GM11168 (cell line): ENCODE measurements around the gene SRP14.
"Not testable (repeated sequence)": the region's sequence is repeated elsewhere in the genome, so short reads cannot be mapped to it uniquely, and the experiment has no call there.

Experiments
- in situ Hi-C: fragments of 300-500 bp; cut with MboI; formaldehyde crosslinking; loops from one replicate; pipeline ENCODE4 v1.12.0; 2022; ENCODE audit warnings: low sequenced_read_pairs; ENCODE audit not compliant: unreplicated experiment

The SRP14 gene, protein sequence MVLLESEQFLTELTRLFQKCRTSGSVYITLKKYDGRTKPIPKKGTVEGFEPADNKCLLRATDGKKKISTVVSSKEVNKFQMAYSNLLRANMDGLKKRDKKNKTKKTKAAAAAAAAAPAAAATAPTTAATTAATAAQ

DNA sequence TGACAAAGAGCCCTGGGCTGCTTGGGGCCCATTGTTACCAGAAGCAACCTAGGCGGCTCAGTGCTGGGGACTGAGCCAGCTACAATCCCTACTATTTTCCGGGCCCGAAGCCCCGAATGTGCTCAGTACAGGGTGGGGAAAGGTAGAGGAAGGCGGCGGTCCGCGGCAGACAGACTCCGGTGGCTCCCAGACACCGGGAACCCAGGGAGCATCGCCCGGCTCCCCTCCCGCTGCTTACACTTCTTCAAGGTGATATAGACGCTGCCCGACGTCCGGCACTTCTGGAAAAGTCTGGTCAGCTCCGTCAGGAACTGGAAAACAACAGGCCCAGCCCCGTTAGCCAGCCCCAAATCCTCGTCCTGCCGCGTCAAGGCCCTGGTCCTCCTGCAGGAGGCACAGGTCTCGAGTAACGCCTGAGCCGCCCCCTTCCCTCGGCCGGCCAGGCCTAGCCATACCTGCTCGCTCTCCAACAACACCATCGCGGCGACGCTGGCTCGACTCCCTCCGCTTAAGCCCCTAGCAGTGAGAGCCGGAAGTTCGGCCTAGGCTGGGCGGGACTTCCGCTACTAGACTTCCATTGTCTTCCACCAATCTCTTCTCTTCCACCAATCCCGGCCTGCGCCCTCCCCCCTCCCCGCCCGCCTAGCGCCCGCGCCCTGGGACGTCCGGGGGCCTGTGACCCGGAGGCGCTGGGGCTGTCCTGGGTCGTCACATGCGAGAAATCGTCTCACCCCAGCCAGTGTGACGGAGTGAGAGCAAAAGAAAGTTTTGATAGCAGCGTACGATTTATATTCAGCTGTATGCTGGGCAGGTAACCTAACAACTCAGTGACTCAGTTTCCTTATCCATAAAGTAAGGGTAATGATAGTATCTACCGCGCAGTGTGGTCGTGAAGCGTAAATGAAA, at the start of gene SRP14:
Gene SRP14, minus strand, starts transcription at position 544 of the 906 bp plus-strand sequence. Its CDS starts 65 bp downstream, at position 479.
- in situ Hi-C loops: no loop called here

DNA sequence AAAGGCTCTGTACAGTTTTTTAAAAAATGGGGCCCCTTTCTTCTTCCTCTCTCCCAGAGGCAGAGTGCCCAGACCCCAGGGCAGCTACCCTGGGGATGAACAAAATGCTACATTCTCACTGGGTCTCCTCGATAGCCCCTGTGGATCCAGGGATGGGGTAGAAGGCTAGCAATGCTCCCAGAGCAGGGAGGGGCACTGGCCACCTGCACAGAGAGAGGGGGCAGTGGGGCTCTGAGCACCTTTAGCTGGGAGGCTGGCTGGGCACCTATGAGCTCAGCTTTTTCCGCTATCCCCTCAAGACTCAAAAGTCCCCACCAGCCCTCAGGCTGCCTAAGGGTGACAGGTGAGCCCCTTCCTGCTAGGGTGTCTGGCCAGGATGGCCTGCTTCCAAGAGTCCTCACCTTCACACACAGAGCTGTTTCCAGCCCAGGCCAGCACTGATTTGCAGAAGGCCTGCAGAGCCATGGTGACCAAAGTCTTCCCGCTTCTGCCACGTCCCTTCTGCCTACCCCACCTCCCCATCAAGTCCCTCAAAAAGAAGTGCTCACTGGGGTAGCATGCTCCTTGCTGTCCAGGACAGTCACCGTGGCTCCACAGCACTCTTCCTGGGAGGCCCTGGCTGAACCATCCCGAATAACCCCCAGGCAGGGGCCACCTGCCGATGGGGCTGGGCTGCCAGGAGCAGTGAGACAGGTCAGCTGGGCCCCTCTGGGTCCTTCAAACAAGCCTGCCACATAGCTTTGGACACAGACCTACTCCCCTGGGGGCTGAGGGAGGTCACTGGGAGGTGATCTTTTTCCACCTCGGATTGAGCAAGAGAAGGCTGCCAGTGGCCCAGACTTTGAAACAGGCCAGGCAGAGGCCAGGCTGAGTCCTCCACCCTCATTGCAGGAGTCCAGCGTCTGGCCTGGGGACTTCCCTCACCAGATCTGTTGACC, 49.3 kb upstream of the SRP14 start:
- in situ Hi-C loops: no loop called here

DNA sequence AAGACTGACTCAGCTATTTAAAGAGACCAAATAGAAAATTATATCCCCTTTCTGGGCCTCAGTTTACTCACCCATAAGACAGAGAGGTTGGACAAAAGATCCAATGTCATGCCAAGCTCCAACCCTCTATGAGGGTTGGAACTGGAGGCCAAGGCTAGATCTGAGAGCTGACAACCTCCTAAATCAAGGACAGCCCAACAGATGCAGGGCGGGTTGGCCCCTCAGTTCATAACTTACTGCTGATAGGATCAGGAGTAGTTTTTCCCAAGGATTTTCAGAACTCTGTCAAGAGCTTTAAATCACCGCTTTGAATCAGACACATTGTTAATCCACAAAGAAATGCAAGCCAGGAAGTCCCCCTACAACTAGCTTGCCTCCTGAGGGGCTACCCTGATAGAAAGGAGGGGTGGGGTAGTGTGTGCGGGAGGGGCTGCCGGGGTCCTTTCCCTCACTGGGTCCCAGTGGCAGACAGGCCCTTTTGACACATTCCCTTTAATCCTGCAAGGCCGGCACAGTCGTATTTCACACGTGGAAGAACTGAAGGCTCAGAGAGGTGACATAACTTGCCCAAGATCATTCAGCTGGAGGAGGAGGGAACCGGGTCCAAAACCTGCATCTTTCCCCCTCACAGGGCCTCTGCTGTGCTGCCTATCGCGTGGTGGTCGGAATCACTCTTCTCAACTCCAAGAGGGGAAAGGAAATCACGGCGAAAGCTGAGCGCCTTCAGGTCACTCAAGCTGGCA, 48.3 kb upstream of the SRP14 start:
- in situ Hi-C loops: no loop called here

DNA sequence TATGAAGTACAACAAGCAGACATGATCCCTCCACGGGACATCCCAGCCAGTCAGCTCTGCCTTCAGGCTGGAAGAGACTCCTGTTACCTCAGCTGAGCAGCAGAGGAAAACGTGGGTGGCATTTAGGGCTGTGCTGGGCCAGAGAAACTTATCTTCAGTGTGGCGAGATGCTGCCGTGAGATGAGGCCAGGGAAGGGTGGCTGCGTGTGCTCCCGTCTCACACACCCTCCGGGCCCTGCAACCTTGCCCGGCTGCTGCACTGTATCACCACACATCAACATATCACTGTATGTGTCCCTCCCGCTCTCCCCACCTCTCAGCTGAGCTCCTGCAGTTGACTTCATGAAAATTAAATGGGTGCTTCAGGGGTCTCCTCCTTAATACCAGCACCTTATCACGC, 46.3 kb upstream of the SRP14 start:
- in situ Hi-C loops: no loop called here

DNA sequence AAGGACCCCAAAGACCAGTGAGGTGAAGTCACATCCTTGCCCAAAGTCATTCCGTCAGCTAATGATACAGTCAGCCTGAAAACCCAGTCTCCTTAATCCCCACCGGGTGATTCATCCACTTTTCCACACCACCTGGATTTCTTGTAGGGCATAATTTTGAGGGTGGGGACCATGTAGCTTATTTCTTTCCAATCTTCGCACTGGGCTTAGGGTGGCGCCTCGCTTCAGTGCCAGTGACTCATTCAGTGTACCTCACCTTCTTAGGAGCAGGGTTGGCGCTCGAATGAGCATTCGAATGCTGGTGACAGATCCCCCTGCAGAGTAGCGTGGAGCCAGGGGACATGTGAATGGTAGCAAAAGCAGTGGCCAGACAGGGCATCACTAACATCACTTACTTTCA, 45.7 kb upstream of the SRP14 start:
- in situ Hi-C loops: no loop called here

DNA sequence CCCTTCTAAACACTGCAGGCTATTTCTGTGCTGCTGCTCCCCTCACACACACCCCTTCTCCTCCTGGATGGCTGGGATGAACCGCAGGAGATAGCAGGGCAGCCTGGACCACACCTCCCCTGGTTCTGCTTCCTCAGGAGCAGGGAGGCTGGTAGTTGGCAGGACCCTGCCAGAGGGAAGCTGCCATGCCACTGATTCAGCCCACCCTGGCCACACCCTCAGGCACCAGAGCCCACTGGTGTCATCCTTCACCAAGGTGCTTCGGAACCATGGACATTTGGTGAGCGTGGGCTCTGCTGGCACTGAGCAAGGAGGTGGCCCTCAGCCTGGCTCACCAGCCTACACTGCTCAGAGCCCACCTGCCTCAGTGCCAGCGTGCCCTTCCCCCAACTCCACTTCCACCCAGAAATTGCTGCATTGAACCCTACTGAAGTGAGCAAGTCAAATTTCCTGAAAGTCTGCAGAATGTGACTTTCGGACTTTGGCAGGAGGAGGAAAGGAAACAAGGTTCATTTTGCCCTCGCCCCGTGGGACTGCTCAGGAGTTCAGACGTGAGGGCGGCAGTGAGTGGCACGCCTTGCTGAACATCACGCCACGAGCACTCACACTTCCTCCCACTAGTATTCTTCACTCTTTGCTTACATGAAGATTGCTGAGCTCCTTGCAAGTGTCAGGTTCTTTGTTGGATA, 43.4 kb upstream of the SRP14 start:
- in situ Hi-C loops: no loop called here

DNA sequence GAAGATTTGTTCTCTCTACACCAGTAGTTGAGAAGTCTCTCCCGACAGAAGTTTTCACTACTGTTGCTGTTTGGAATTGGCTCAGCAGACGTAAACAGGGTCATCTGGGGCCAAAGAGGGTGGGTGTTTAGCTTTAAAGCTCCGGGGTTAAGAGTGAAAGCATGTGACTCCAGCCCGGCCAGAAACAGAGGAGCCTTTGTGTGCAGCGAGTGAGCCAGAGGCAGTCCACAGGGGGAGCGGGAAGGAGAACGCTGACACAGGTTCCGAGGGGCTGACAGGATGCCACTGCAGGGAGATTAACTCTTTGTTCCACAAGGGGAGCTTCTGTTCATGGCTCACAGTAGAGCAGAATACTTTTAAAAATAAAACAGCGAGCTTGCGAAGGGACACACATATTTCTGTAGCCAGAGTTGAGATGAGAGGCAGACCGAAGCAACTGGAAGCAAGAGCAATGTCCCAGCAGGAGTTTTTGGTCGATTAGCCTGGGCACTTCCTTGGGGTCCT, 42.8 kb upstream of the SRP14 start:
- in situ Hi-C loops: no loop called here

DNA sequence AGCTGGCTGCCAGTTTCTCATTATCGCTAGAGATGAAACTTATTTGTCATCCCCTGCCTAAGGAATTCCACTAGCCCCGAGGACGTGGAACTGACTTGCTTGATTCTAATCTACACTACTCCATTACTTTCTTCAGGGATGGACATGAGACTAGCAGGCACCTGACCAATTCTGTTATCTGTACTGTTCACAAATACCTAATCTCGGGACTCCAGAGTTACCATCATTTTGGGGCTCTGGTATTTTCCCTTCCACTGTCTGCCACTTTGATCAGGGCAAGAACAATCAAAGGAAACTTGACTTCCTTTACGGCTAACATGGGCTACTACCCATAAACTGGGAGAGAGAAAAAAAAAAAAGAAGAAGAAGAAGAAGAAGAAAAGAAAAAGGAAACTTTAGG, 41.9 kb upstream of the SRP14 start:
- in situ Hi-C loops: no loop called here

DNA sequence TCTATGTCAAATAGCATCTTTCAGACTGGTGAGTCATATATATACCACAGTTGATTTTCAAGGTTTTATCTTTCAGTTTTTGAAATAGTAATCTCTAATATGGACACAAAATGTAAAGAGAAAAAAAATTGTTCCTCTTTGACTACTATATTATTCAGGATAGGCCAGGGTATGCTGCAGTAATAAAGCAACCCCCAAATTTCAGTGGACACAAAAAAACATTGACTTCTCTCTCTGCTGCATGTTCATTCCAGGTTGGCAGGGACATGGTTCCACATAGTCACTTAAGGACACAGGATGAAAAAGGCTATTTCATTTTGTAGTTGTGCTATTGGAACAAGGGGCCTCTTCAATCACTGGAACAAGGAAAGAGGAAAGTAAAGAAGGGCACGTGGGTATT, 41.1 kb upstream of the SRP14 start:
- in situ Hi-C loops: no loop called here

DNA sequence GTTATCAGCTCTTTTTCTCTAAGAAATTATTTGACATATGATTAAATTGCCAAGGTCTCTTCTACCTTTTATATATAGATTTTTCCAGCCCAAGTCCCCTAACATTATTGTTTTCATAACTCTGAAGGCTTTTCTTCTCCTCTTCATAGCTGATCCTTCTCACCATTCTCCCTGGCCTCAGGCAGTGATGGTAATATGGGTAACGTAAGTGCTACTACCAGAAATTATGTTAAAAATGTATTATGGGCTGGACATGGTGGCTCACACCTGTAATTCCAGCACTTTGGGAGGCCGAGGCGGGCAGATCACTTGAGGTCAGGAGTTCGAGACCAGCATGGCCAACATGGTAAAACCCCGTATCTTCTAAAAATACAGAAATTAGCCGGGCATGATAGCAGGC, 40.5 kb upstream of the SRP14 start:
- in situ Hi-C loops: no loop called here

DNA sequence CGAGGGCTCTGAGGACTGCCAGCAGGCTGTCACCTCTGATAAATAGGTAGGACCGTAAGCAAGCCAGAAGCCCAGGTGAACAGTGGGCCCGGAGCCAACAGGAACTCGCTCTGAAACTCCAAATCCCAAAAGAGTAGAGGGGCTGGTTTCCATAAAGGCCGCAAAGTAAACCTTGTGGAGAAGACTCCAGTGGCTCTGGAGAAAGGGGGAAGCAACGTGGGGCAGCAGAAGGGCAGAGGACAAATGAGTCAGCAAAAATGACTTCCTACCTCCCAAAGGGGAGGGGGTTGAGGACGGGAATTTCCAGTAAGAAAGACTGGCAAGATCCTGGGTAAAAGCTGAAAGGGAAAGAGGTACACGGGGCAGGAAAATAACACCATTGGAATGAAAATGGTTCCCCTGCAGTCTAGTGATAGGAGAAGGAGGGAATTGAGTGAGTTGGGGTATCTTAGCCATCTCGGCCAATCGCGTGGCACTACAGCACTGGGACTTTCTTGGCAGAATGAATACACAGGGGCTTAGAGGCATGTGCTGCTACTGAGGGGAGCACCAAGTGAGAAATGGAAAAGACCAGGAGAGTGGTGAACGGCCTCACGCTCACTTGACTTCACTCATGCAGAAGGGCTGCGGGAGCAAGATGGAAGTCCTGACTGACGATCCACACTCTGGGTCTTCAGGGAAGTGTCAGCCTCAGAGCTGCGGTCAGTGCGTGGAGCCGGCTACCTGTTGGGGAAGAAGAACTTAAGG, 36.5 kb upstream of the SRP14 start:
- in situ Hi-C loops: no loop called here

DNA sequence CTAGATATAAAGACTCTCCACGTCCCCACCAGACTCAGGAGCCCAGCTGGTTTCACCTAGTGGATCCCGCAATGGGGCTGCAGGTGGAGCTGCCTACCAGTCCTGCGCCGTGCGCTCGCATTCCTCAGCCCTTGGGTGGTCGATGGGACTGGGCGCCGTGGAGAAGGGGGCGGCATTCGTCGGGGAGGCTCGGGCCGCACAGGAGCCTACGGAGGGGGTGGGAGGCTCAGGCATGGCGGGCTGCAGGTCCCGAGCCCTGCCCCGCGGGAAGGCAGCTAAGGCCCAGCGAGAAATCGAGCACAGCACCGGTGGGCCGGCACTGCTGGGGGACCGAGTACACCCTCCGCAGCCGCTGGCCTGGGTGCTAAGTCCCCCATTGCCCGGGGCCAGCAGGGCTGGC, 35.7 kb upstream of the SRP14 start:
- in situ Hi-C loops: not testable (repeated sequence)

DNA sequence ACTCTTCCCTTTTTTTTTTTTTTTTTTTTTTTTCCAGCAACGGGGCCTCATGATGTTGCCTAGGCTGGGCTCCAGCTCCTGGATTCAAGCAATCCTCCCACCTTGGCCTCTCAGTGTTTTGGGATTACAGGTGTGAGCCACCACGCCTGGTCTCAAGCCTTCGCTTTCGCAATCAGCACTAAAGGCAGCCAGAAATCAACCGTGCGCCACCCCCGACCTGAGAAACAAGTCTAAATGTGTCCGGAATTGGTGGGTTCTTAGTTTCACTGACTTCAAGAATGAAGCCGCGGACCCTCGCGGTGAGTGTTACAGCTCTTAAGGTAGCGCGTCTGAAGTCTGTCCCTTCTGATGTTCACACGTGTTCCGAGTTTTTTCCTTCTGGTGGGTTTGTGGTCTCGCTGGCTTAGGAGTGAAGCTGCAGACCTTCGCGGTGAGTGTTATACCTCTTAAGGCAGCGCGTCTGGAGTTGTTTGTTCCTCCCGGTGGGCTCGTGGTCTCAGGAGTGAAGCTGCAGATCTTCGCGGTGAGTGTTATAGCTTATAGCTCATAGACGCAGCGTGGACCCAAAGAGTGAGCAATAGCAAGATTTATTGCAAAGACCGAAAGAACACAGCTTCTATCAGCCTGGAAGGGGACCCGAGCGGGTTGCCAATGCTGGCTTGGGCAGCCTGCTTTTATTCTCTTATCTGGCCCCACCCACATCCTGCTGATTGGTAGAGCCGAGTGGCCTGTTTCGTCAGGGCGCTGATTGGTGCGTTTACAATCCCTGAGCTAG, 34.9 kb upstream of the SRP14 start:
- in situ Hi-C loops: not testable (repeated sequence)

DNA sequence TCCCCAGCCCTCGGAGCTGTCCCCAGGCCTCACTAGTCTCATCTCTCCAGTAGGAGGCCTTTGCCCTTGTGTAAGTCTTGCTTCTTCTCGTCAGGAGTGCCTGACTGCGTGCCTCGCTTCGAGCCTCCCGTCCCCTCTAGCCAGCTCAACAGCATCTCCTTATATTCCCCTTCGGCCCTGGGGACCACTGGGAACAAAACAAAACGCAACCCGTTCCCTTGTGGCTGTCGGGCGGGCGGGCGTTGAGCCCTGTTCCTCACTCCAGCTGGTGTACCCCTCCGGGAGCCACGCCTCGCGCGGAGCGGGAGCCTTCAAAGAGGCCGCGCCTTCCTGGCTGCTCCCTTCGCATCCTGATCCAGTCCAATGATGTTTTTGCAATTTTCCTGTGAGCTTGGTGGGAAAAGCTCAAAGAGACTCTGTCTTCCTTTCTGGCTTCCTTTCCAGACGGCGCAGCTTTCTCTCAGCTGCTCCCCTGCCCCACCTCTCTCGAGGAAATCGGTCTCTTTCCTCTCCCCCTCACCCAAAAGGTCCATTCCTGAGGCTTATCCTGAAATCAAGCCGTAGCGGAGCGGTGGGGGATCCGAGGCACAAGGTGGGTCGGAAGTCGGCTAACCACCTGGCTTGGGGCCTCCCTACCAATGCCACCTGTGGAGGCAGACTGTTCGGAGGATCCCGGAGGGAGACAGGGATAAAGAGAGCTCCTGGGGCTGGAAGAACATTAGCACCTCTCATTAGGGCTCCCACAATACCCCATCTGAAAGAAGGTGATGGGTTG, 33.4 kb upstream of the SRP14 start:
- in situ Hi-C loops: no loop called here

DNA sequence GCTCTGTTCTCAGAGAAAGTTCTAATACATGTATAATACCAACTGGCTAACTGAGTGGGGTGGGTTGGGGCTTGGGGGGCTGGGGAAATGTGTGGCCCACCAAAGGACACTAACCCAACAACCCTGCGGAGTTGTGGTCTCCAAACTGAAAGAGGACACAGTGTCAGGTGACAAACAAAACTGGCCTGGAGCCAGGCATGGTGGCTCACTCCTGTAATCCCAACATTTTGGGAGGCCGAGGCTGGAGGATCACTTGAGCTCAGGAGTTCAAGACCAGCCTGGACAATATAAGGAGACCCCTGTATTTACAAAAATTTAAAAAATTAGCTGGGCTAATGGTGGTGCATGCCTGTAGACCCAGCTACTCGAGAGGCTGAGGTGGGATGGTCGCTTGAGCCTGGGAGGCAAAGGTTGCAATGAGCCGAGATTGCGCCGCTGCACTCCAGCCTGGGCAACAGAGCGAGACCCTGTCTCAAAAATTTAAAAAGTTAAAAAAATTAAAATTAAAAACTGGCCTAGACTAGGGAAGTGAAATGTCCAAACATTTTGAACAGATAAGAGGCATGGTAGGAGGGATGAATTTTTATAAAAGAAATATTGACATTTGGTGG, 31.7 kb upstream of the SRP14 start:
- in situ Hi-C loops: no loop called here

DNA sequence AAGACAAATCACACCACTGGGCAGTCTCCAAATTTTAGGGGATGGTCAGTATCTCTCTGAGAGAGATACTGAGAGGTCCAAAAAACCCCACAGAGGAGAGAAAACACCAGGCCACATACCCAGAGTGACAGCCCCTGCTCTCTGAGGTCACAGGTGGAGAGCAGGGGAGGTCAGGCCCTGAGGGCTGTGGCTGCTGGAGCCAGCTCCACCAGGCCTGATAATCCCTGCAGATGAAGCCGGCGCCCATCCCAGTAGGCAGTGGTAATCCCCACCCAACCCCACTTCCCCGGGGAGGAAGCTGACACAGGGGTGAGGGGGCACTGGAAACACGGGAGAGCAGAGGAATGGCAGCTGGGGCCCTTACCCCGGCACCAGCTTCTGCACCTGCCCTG, 31.2 kb upstream of the SRP14 start:
- in situ Hi-C loops: no loop called here
